ENCODE measurements around the gene SMIM7. TPM values are rescaled to one million over a fixed set of nuclear protein-coding genes. Genes with fewer than 3 reads are reported as not detected.

The SMIM7 gene
- total RNA-seq, 2 experiments from 2014 or later: 55.4 to 60.0 TPM

DNA sequence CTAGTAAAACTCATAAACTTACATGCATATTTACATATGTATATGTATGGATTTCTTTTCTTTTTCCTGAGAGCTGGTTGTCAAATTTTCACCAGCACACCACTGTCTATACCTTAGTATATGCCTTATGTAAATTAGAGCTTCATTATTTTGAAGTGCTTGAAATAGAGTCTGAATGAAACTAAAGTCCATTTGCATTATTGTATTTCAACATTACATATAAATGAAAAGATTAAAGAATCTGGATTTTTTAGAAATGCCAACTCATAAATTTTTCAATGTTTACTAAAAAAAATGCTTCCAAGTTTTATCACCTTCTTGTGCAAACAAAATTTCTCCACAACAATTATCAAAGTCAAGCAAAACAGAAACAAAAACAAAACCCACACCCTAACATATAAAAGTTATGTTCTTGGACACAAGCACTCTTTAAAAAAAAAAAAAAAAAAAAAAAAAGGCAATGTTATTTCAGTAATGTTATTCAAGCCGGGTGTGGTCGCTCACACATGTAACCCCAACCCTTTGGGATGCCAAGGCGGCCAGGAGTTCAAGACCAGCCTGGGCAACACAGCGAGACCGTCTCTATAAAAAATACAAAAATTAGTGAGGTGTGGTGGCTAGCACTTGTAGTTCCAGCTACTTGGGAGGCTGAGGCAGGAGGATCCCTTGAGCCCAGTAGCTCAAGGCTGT lies 50.3 kb downstream of the SMIM7 start:
- DNase-seq (no peak), ATAC-seq (no peak)
- H3K27me3 Mint-ChIP-seq: no peaks in the 10 kb centered on the region
- no peaks in the 10 kb centered on the region for H3K9me3 Mint-ChIP-seq (ENCODE audit: low read depth)
- CTCF ChIA-PET: interaction anchor here (0.7 to 2.0 kb wide), 3 partner anchors 25 to 391 kb away, joined by 3 to 7 read pairs (median 4); no protein-coding TSS in a partner anchor
- no peak overlapping the region for H3K27ac Mint-ChIP-seq
- peaks cover 46% of the 10 kb centered on the region for H3K4me1 Mint-ChIP-seq
- no peak overlapping the region for H3K4me3 Mint-ChIP-seq
- no peaks in the 10 kb centered on the region for H3K36me3 Mint-ChIP-seq

- Mint-ChIP-seq H3K36me3 (no peaks in the 10 kb centered on the region), H3K4me1 (peaks cover 40% of the 10 kb centered on the region), H3K27me3 (no peaks in the 10 kb centered on the region), H3K9me3 (ENCODE audit: low read depth) (no peaks in the 10 kb centered on the region), H3K4me3 (no peak overlapping the region), H3K27ac (peak overlapping the region; percentile 45)
- CTCF ChIA-PET: interaction anchor here (1.3 kb wide), 2 partner anchors 19 to 20 kb away, joined by 3 read pairs; partner anchors contain the start of gene MED26
- DNase-seq (no peak), ATAC-seq (peak; percentile 65)
These were observed 51.6 kb downstream of the SMIM7 start for GRCh38 chr19:16608290-16608739.

DNA sequence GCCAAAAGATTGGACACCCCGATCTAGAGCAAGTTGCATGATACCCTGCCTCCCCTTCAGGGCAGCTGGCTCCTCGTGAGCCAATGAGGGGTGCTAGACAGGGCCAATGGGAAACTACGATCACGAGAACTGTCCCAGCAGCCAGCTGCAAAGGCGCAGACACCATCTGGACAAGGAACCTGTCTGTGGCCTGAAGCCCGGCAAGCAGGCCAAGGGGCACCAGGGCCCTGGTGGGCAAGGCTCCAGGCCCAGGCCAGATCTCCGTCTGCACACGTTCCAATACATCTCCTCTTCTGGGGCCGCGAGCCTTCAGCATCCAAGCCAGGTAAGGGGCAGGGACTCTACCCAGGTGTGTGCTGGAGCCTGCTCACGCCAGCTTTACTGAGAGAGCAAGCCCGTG lies 52.1 kb downstream of the SMIM7 start:
- Mint-ChIP-seq H3K9me3 (ENCODE audit: low read depth) (no peaks in the 10 kb centered on the region), H3K27me3 (no peaks in the 10 kb centered on the region), H3K4me1 (peaks cover 40% of the 10 kb centered on the region), H3K27ac (peak overlapping the region; percentile 45), H3K36me3 (no peaks in the 10 kb centered on the region), H3K4me3 (no peak overlapping the region)
- no peak for ATAC-seq
- CTCF ChIA-PET: interaction anchor here (0.6 to 1.3 kb wide), 3 partner anchors 16 to 20 kb away, joined by 3 read pairs; partner anchors contain the start of gene MED26
- no peak for DNase-seq

- no peaks in the 10 kb centered on the region for H3K36me3 Mint-ChIP-seq
- H3K27me3 Mint-ChIP-seq: no peaks in the 10 kb centered on the region
- H3K9me3 Mint-ChIP-seq (ENCODE audit: low read depth): no peaks in the 10 kb centered on the region
- no peak for DNase-seq
- no peak overlapping the region for H3K4me3 Mint-ChIP-seq
- H3K4me1 Mint-ChIP-seq: peaks cover 27% of the 10 kb centered on the region
- H3K27ac Mint-ChIP-seq: peak overlapping the region; percentile 4
- CTCF ChIA-PET: no interaction called here
- no peak for ATAC-seq
These were observed 54.4 kb downstream of the SMIM7 start for GRCh38 chr19:16605553-16605994.

DNA sequence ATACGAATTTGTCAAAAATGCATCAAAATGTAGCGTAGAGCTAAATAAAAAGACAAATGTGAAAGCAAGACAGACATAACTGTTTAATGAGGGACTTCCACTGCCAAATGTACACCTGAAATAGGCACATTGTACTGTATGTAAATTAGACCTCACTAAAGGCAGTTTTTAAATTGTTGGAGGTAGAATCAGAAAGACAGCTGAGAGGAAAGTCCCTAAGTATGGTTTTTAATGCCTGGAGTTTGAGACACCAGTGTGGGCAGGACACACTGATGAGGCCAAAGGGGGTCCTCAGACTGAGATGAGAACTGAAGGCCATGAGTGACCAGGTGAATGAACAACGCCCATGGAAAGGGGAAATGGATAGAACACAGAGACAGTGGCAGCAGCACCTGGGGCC lies 54.8 kb downstream of the SMIM7 start:
- CTCF ChIA-PET: no interaction called here
- H3K4me1 Mint-ChIP-seq: peaks cover 28% of the 10 kb centered on the region
- ATAC-seq: no peak
- no peaks in the 10 kb centered on the region for H3K9me3 Mint-ChIP-seq (ENCODE audit: low read depth)
- H3K36me3 Mint-ChIP-seq: no peaks in the 10 kb centered on the region
- H3K27ac Mint-ChIP-seq: no peak overlapping the region
- H3K4me3 Mint-ChIP-seq: no peak overlapping the region
- H3K27me3 Mint-ChIP-seq: no peaks in the 10 kb centered on the region
- DNase-seq: no peak

GRCh38 chr19:16604615-16605014 lies 55.3 kb downstream of the SMIM7 start:
- no peak for DNase-seq
- ATAC-seq: no peak
- no peak overlapping the region for H3K27ac Mint-ChIP-seq
- CTCF ChIA-PET: interaction anchor here (1.3 kb wide), 1 partner anchor 17 kb away, joined by 4 read pairs; no protein-coding TSS in a partner anchor
- no peaks in the 10 kb centered on the region for H3K36me3 Mint-ChIP-seq
- H3K4me3 Mint-ChIP-seq: no peak overlapping the region
- peaks cover 27% of the 10 kb centered on the region for H3K4me1 Mint-ChIP-seq
- H3K9me3 Mint-ChIP-seq (ENCODE audit: low read depth): no peaks in the 10 kb centered on the region
- no peaks in the 10 kb centered on the region for H3K27me3 Mint-ChIP-seq

GRCh38 chr19:16603090-16603489 lies 56.9 kb downstream of the SMIM7 start:
- no peak overlapping the region for H3K4me3 Mint-ChIP-seq
- H3K27me3 Mint-ChIP-seq: no peaks in the 10 kb centered on the region
- no peak for ATAC-seq
- CTCF ChIA-PET: no interaction called here
- H3K9me3 Mint-ChIP-seq (ENCODE audit: low read depth): no peaks in the 10 kb centered on the region
- no peak overlapping the region for H3K27ac Mint-ChIP-seq
- no peaks in the 10 kb centered on the region for H3K36me3 Mint-ChIP-seq
- DNase-seq: no peak
- peaks cover 22% of the 10 kb centered on the region for H3K4me1 Mint-ChIP-seq

- Mint-ChIP-seq H3K36me3 (no peaks in the 10 kb centered on the region), H3K27me3 (no peaks in the 10 kb centered on the region), H3K9me3 (ENCODE audit: low read depth) (no peaks in the 10 kb centered on the region), H3K4me1 (peaks cover 26% of the 10 kb centered on the region), H3K4me3 (no peak overlapping the region), H3K27ac (no peak overlapping the region)
- DNase-seq (no peak), ATAC-seq (no peak)
- CTCF ChIA-PET: interaction anchor here (1.1 kb wide), 1 partner anchor 45 kb away, joined by 3 read pairs; no protein-coding TSS in a partner anchor
These were observed 58.4 kb downstream of the SMIM7 start for GRCh38 chr19:16601378-16602052.

DNA sequence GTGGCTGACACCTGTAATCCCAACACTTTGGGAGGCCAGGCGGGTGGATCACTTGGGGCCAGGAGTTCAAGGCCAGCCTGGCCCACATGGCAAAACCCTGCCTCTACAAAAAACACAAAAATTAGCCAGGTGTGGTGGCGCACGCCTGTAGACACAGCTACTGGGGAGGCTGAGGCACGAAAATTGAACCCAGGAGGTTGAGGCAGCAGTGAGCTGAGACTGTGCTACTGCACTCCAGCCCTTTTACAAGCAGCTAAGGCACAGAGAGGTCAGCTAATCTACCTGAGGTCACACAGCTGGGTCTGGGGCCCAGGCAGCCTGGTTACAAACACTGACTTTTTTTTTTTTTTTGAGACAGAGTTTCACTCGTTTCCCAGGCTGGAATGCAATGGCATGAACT lies 59.1 kb downstream of the SMIM7 start:
- CTCF ChIA-PET: interaction anchor here (1.0 to 1.1 kb wide), 3 partner anchors 11 to 45 kb away, joined by 3 to 5 read pairs (median 3); no protein-coding TSS in a partner anchor
- Mint-ChIP-seq H3K27me3 (no peaks in the 10 kb centered on the region), H3K27ac (no peak overlapping the region), H3K36me3 (no peaks in the 10 kb centered on the region), H3K4me3 (no peak overlapping the region), H3K9me3 (ENCODE audit: low read depth) (no peaks in the 10 kb centered on the region), H3K4me1 (peaks cover 33% of the 10 kb centered on the region)
- DNase-seq: no peak
- no peak for ATAC-seq

DNA sequence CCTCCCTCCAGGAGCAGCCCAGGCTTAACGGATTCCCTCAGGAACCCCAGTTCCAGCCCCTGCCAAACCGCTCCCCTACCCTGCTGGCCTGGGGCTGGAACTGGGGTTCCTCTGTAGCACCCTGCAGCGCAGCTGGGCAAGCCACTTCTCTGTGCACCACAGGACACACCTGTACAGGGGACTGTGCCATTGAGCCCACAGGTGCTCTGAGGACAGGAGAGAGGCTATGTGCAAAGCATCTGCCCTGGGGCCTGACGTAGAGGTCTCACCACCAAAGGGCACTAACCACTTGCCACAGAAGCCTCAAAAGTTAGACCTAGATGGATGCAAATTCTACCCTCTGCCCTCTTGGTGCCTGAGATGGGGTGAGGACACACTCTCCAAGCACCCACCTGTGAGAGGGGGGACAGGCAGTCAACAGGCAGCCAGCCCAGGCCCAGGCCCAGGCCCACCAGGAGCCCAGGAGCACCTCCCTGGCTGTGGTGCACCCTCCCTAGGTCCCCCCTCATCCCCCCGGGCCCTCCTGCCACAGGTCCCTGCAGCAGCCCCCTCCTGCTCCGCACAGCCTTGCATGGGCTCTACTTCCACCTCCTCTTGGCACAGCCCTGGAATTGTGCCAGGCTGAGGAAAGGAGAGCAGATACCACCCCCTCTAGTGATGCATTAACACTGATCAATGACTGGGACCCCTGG lies 60.1 kb downstream of the SMIM7 start:
- ATAC-seq (no peak), DNase-seq (no peak)
- no peak overlapping the region for H3K27ac Mint-ChIP-seq
- H3K27me3 Mint-ChIP-seq: no peaks in the 10 kb centered on the region
- peaks cover 36% of the 10 kb centered on the region for H3K4me1 Mint-ChIP-seq
- H3K4me3 Mint-ChIP-seq: no peak overlapping the region
- H3K9me3 Mint-ChIP-seq (ENCODE audit: low read depth): no peaks in the 10 kb centered on the region
- H3K36me3 Mint-ChIP-seq: no peaks in the 10 kb centered on the region
- CTCF ChIA-PET: interaction anchor here (1.0 to 1.7 kb wide), 3 partner anchors 12 kb away, joined by 3 to 5 read pairs (median 5); no protein-coding TSS in a partner anchor

DNA sequence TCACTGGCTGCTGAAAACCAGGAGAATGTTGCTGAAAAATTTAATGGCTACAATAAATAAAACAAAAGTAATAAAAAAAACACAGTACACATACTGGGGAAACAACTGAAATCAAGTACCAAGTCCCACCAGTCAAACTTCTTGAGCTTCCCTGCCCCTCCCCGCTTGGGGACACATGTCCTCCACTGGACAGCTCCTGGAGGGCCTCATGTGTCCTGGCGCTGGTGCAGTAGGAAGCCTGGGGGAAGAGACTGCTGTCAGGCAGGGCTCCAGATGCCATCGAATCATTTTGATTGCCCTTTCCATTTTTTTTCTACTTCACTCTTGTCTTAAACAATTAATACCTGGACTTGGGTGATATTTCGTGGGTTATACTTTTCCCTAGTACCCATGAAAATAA lies 61.1 kb downstream of the SMIM7 start:
- no peak overlapping the region for H3K27ac Mint-ChIP-seq
- H3K4me3 Mint-ChIP-seq: no peak overlapping the region
- DNase-seq: no peak
- CTCF ChIA-PET: interaction anchor here (1.7 kb wide), 1 partner anchor 11 kb away, joined by 5 read pairs; no protein-coding TSS in a partner anchor
- ATAC-seq: no peak
- no peaks in the 10 kb centered on the region for H3K27me3 Mint-ChIP-seq
- peaks cover 45% of the 10 kb centered on the region for H3K4me1 Mint-ChIP-seq
- H3K9me3 Mint-ChIP-seq (ENCODE audit: low read depth): no peaks in the 10 kb centered on the region
- H3K36me3 Mint-ChIP-seq: no peaks in the 10 kb centered on the region

- CTCF ChIA-PET: no interaction called here
- no peak overlapping the region for H3K4me3 Mint-ChIP-seq
- H3K4me1 Mint-ChIP-seq: peaks cover 69% of the 10 kb centered on the region
- no peak for ATAC-seq
- H3K9me3 Mint-ChIP-seq (ENCODE audit: low read depth): no peaks in the 10 kb centered on the region
- H3K27me3 Mint-ChIP-seq: no peaks in the 10 kb centered on the region
- DNase-seq: no peak
- no peak overlapping the region for H3K27ac Mint-ChIP-seq
- H3K36me3 Mint-ChIP-seq: peaks cover 2% of the 10 kb centered on the region
These were observed 63.5 kb downstream of the SMIM7 start for GRCh38 chr19:16596399-16596798.

Measured in activated CD8-positive, alpha-beta memory T cell treated with anti-CD3 and anti-CD28 coated beads, Interleukin-2, amount 10 ng/mL, durations not matched to agents 7 days and 5 days (primary cell).